Inflammatory macrophage treated with lipopolysaccharide for 1 hour (primary cell): ENCODE results near the gene CAPN10.
"Not testable (repeated sequence)": the region's sequence is repeated elsewhere in the genome, so short reads cannot be mapped to it uniquely, and the experiment has no call there.

Source experiments
- DNase-seq, 2 donors: peaks; one replicate each; pipeline ENCODE4 v3.0.0-alpha.2; 2020 to 2022

Gene CAPN10

GRCh38 chr2:240586198-240586918 is at the start of gene CAPN10:
Gene CAPN10 (plus strand): TSS chr2:240586734. CDS start chr2:240586912, 178 bp downstream.
- peak; percentile 95 to 97 for DNase-seq

DNA sequence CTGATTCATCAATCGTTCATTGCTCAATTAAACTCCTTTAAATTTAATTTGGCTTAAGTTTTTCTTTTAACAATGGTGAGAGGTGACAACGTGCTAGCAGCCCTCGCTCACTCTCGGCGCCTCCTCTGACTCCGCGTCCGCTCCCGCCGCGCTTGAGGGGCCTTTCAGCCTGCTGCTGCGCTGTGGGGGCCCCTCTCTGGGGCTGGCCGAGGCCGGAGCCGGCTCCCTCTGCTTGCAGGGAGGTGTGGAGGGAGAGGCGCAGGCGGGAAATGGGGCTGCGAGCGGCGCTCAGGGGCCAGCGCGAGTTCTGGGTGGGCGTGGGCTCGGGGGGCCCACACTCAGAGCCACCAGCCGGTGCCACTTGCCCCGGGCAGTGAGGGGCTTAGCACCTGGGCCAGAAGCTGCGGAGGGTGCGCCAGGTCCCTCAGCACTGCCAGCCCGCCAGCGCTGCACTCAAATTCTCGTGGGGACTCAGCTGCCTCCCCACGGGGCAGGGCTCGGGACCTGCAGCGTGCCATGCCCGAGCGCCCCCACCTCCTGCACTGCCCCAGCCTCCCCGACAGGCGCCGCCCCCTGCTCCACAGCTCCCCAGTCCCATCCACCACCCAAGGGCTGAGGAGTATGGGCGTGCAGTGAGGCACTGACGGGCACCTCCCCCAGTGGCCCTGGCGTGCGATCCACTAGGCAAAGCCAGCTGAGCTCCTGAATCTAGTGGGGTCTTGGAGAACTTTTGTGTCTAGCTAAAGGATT is 48.3 kb upstream of the CAPN10 start:
- DNase-seq, result no peak

- DNase-seq, result not testable (repeated sequence)
Observed at GRCh38 chr2:240539101-240539500, 47.4 kb upstream of the CAPN10 start.

- no peak for DNase-seq
Observed at GRCh38 chr2:240539906-240540305, 46.6 kb upstream of the CAPN10 start.

- DNase-seq, result no peak
Observed at GRCh38 chr2:240551288-240551687, 35.2 kb upstream of the CAPN10 start.

GRCh38 chr2:240551811-240552210 is 34.7 kb upstream of the CAPN10 start:
- no peak for DNase-seq

DNA sequence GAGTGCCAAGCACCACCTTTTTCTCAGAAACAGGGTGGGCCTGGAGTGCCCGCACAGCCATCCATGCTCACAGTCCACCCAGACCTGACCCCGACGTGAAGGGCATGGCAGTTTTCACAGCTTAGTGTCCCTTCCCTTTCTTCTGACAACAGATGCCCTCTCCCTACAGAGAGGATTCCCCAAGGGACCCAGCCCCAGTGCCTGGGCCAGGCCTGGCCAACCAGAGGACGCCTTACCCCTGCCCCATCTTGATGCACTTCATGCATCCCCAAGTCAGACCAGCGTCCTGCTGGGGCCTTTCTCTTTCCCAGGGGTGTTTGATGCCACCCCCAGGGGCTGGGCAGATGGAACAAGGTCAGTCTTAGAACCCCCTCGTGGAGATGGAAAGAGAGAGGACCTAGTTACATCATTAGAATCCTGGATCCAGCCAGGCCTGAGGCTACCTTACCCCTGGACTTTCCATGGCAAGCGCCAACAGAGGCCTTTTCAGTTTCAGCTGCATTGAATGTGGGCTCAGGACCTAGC is 32.5 kb upstream of the CAPN10 start:
- DNase-seq, result no peak

GRCh38 chr2:240554767-240555493 is 31.6 kb upstream of the CAPN10 start:
- no peak for DNase-seq

- no peak for DNase-seq
Observed at GRCh38 chr2:240555541-240556250, 30.8 kb upstream of the CAPN10 start.

GRCh38 chr2:240556553-240557100 is 29.9 kb upstream of the CAPN10 start:
- DNase-seq, result peak; percentile 14 to 45

GRCh38 chr2:240557101-240557751 is 29.3 kb upstream of the CAPN10 start:
- DNase-seq, result no peak

- peak; percentile 72 to 79 for DNase-seq
Observed at GRCh38 chr2:240557808-240558207, 28.7 kb upstream of the CAPN10 start, which contains the start of gene ANKMY1. Gene ANKMY1 (minus strand): TSS chr2:240557988. CDS start chr2:240557335, 653 bp downstream.

DNA sequence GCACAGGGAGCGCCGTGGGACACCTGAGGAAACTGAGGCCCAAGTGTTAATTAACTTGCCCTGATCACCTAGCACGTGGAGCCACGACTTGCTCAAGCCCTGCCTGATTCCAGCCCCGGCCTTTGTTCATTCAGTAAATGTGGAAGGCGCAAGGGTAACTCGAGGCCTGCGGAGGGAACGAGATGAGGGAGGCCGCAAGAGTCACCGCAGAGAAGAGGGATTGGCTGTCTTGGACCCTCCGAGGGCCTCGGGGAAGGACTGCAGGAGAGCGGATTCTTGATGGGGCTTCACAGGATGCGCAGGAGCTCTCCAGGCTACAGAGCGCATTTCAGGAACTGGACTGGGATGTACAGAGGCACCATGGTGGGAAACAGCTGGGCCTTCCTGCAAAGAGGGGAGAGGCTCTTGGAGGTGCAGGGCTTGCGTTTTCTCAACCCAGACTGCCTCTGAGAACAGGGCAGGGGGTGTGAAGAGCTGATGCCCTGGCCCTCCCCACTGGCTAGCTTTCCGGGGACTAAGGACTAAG is 28.2 kb upstream of the CAPN10 start:
- DNase-seq, result no peak

DNA sequence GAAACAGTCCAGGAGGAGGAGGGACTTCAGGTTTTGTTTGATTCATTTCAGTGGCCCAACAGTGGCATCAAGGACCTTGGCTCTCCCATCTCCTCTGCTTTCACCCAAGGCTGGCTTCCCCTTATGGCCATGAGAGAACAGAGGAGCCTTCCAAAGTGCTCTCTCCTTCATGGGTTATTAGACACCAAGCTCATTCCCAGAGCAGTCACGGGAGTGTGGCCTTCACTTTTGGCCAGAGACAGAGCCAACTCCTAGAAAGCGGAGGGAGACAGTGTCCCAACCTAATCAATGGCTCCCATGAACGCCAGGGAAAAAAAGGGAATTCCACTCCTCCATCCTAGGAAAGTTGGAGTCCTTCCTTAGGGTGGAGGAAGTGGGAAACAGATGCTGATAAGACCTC is 27.2 kb upstream of the CAPN10 start:
- no peak for DNase-seq

DNA sequence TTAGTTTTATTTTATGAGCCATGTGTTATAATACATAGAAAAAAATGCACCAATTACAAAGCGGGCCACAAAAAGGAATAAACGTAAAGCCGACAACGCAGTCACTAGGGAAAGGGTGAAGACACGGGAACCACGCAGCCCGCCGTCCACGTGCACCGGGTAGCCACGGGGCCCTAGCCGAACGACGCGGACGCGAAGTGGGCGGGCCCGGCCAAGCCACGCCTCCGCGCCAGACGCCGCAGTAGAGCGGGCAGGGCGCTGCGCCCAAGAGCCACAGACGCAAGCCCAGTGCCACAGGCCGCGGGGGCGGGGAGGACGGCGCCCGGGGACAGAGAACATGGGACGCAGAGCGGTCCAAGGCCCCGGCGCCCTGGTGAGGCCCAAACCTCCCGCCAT is 26.5 kb upstream of the CAPN10 start, which contains the start of gene DUSP28:
TSS of gene DUSP28 (plus strand) at position 274 of the 396 bp plus-strand sequence. CDS start 328 bp downstream, outside the sequence.
- DNase-seq, result peak; percentile 94 to 95

- DNase-seq, result peak; percentile 97 to 99
Observed at GRCh38 chr2:240560480-240561324, 25.8 kb upstream of the CAPN10 start.

DNA sequence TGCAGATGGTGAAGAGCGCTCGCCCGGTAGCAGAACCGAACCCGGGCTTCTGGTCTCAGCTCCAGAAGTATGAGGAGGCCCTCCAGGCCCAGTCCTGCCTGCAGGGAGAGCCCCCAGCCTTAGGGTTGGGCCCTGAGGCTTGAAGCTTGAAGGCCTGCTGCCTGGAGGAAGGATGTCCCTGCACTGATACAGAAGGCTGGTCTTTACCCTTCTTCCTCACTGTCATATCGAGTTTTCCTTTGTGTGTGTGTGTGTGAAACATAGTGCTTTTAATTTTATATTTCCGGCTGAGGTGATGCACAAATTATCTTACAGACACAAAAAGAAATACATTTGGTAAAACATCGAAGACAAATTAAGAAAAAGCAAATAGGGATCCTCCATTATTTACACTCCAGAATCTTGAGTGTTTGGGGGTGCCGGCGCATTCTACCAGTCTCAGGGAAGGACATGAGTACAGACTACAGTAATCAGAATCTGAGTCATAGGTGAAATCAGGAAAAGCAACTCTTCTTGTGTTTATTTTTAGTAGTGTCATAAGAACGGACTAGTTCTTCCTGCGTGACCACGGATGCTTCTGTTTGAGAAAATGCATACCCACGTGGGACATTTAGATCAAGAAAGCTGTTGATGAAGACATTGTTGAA is 25.1 kb upstream of the CAPN10 start:
- peak; percentile 59 to 86 for DNase-seq

- not testable (repeated sequence) for DNase-seq
Observed at GRCh38 chr2:240563231-240563630, 23.3 kb upstream of the CAPN10 start.

DNA sequence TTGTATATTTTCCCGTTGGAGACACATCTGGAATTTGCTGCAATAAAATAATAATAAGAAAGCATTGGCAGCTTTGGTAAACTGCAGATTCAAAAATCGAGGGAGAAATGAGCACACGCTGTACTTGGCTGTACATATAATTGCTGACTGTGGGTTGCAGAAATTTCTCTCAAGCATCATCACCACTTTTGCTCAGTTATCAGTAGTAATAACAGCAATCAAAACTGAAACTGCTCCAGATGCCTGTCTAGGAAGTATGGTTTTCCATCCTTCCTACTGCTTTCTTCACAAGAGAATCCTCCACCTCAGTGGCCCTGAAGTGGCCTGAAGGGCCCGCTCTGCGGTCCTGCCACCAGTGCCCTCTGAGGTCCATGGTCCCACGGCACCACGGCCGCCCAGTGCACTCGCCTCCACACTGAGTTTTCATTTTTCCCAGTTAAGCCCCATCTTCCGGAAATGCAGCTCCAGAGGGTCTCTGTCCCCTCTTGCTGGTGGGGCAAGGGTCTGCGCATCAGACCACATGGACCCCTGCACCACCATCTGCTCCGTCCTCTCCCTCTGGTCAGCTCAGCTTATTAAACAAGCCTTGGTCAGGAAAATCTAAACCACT is 22.5 kb upstream of the CAPN10 start:
- no peak for DNase-seq
